T follicular helper cell (primary cell): ENCODE data around the gene GFOD1.
"Not testable (repeated sequence)": the region's sequence is repeated elsewhere in the genome, so short reads cannot be mapped to it uniquely, and the experiment has no call there.

Source experiments
- DNase-seq: peaks from one replicate; pipeline ENCODE4 v3.0.0-alpha.2; 2020; ENCODE audit warnings: low read depth

GFOD1 gene

GRCh38 chr6:13404892-13405254, 82.5 kb downstream of the GFOD1 start:
- no peak for DNase-seq

GRCh38 chr6:13404228-13404891, 83.0 kb downstream of the GFOD1 start:
- no peak for DNase-seq

- no peak for DNase-seq
Measured at GRCh38 chr6:13402711-13403110, 84.7 kb downstream of the GFOD1 start.

GRCh38 chr6:13400772-13401171, 86.6 kb downstream of the GFOD1 start:
- no peak for DNase-seq

GRCh38 chr6:13398421-13398994, 88.9 kb downstream of the GFOD1 start:
- no peak for DNase-seq

GRCh38 chr6:13398069-13398381, 89.4 kb downstream of the GFOD1 start:
- DNase-seq, result no peak

- DNase-seq, result no peak
Measured at GRCh38 chr6:13397359-13398068, 89.9 kb downstream of the GFOD1 start.

GRCh38 chr6:13396241-13396792, 91.1 kb downstream of the GFOD1 start:
- no peak for DNase-seq

- DNase-seq, result no peak
Measured at GRCh38 chr6:13395272-13396237, 91.8 kb downstream of the GFOD1 start.

GRCh38 chr6:13392462-13392861, 94.9 kb downstream of the GFOD1 start:
- DNase-seq, result no peak

GRCh38 chr6:13391537-13391936, 95.9 kb downstream of the GFOD1 start:
- no peak for DNase-seq

GRCh38 chr6:13390658-13391057, 96.7 kb downstream of the GFOD1 start:
- no peak for DNase-seq

- DNase-seq, result not testable (repeated sequence)
Measured at GRCh38 chr6:13389237-13389636, 98.2 kb downstream of the GFOD1 start.

GRCh38 chr6:13388769-13389168, 98.6 kb downstream of the GFOD1 start:
- DNase-seq, result not testable (repeated sequence)

GRCh38 chr6:13384966-13385365, 102.4 kb downstream of the GFOD1 start:
- DNase-seq, result no peak

- DNase-seq, result no peak
Measured at GRCh38 chr6:13384506-13384905, 102.9 kb downstream of the GFOD1 start.

GRCh38 chr6:13383328-13384163, 103.9 kb downstream of the GFOD1 start:
- no peak for DNase-seq

- no peak for DNase-seq
Measured at GRCh38 chr6:13380761-13381160, 106.6 kb downstream of the GFOD1 start.

GRCh38 chr6:13378669-13379590, 108.5 kb downstream of the GFOD1 start:
- DNase-seq, result no peak
